DND-41 (cell line): Measurements from ENCODE around the gene EEF2K.

Source experiments
- EZH2 ChIP-seq: IDR thresholded peaks from 3 replicates; pipeline ENCODE4 v1.6.1; 2012; ENCODE audit warnings: borderline replicate concordance, low read depth, mild to moderate bottlenecking, moderate library complexity, low read length, inconsistent platforms; ENCODE audit not compliant: severe bottlenecking
- TF ChIP-seq, protein P1 (sequence below): IDR thresholded peaks from 2 replicates; pipeline ENCODE4 v1.5.1; 2012; ENCODE audit warnings: borderline replicate concordance, low read length, moderate library complexity, mild to moderate bottlenecking; ENCODE audit not compliant: poor library complexity, severe bottlenecking; ENCODE audit errors: extremely low read depth

DNA sequence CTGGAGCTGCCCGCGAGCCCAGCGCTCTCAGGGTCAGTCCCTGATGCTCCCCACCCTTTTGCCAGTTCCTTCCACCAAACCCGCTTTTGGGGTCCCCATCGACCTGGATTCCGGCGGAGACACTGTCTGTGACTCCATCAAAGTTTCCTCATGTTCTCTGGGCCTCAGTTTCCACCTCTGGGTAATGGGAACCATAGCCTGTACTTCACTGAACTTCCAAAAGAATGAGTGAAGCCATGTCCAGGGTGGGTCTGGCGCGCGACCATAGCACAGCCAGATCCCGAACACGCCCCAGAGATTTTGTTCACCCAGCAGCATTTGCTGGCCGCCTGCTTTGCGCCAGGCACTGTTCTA, 43.4 kb upstream of the EEF2K start:
- TF ChIP-seq, protein P1, sequence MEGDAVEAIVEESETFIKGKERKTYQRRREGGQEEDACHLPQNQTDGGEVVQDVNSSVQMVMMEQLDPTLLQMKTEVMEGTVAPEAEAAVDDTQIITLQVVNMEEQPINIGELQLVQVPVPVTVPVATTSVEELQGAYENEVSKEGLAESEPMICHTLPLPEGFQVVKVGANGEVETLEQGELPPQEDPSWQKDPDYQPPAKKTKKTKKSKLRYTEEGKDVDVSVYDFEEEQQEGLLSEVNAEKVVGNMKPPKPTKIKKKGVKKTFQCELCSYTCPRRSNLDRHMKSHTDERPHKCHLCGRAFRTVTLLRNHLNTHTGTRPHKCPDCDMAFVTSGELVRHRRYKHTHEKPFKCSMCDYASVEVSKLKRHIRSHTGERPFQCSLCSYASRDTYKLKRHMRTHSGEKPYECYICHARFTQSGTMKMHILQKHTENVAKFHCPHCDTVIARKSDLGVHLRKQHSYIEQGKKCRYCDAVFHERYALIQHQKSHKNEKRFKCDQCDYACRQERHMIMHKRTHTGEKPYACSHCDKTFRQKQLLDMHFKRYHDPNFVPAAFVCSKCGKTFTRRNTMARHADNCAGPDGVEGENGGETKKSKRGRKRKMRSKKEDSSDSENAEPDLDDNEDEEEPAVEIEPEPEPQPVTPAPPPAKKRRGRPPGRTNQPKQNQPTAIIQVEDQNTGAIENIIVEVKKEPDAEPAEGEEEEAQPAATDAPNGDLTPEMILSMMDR, result no peak
- TF ChIP-seq EZH2, result no peak
